Measurements from ENCODE around the gene LDLRAD4. TPM values are rescaled to one million over a fixed set of nuclear protein-coding genes. Genes with fewer than 3 reads are reported as not detected.

The LDLRAD4 gene
- total RNA-seq, 1 experiment from 2014 or later: 204 TPM

GRCh38 chr18:13289481-13290205, 71.1 kb downstream of the LDLRAD4 start:
- no peaks in the 10 kb centered on the region for H3K27me3 ChIP-seq (ENCODE audit: low read length)

GRCh38 chr18:13290856-13291271, 72.3 kb downstream of the LDLRAD4 start:
- Histone ChIP-seq H3K9me3 (ENCODE audit: low read length) (no peaks in the 10 kb centered on the region), H3K36me3 (ENCODE audit: insufficient read depth, low read length) (no peaks in the 10 kb centered on the region), H3K4me2 (ENCODE audit: low read depth, low read length, poor library complexity, severe bottlenecking) (no peak overlapping the region), H3K79me2 (ENCODE audit: low read length) (no peaks in the 10 kb centered on the region), H3K4me1 (ENCODE audit: low read length) (no peaks in the 10 kb centered on the region), H4K20me1 (ENCODE audit: insufficient read depth, low read depth, low read length) (no peaks in the 10 kb centered on the region), H3K27ac (ENCODE audit: low read length) (no peak overlapping the region), H3K9ac (ENCODE audit: low read length) (no peak overlapping the region), H3K27me3 (ENCODE audit: low read length) (no peaks in the 10 kb centered on the region), H3K4me3 (ENCODE audit: low read length) (no peak overlapping the region), H2AFZ (ENCODE audit: low read length) (no peak overlapping the region), H3K9me2 (replicated peaks; ENCODE audit: insufficient read depth, low read length) (no peaks in the 10 kb centered on the region)
- no peak for DNase-seq

More at GRCh38 chr18:13289481-13290205, 71.1 kb downstream of the LDLRAD4 start:
- H4K20me1 ChIP-seq (ENCODE audit: insufficient read depth, low read depth, low read length): no peaks in the 10 kb centered on the region
- no peaks in the 10 kb centered on the region for H3K9me2 ChIP-seq (replicated peaks; ENCODE audit: insufficient read depth, low read length)
- H3K9ac ChIP-seq (ENCODE audit: low read length): no peak overlapping the region
- no peak overlapping the region for H2AFZ ChIP-seq (ENCODE audit: low read length)
- no peak for DNase-seq
- no peak overlapping the region for H3K27ac ChIP-seq (ENCODE audit: low read length)
- no peaks in the 10 kb centered on the region for H3K4me1 ChIP-seq (ENCODE audit: low read length)
- H3K79me2 ChIP-seq (ENCODE audit: low read length): no peaks in the 10 kb centered on the region
- H3K36me3 ChIP-seq (ENCODE audit: insufficient read depth, low read length): no peaks in the 10 kb centered on the region
- no peak overlapping the region for H3K4me2 ChIP-seq (ENCODE audit: low read depth, low read length, poor library complexity, severe bottlenecking)
- H3K9me3 ChIP-seq (ENCODE audit: low read length): no peaks in the 10 kb centered on the region
- H3K4me3 ChIP-seq (ENCODE audit: low read length): no peak overlapping the region

- no peak for DNase-seq
Observed at GRCh38 chr18:13291299-13291698, 72.7 kb downstream of the LDLRAD4 start.

GRCh38 chr18:13291745-13292447, 73.3 kb downstream of the LDLRAD4 start:
- H3K27ac ChIP-seq (ENCODE audit: low read length): no peak overlapping the region
- no peak overlapping the region for H2AFZ ChIP-seq (ENCODE audit: low read length)
- H3K4me2 ChIP-seq (ENCODE audit: low read depth, low read length, poor library complexity, severe bottlenecking): no peak overlapping the region
- no peaks in the 10 kb centered on the region for H3K9me2 ChIP-seq (replicated peaks; ENCODE audit: insufficient read depth, low read length)
- H3K4me3 ChIP-seq (ENCODE audit: low read length): no peak overlapping the region
- no peaks in the 10 kb centered on the region for H3K36me3 ChIP-seq (ENCODE audit: insufficient read depth, low read length)
- H3K9ac ChIP-seq (ENCODE audit: low read length): no peak overlapping the region
- no peaks in the 10 kb centered on the region for H3K79me2 ChIP-seq (ENCODE audit: low read length)
- H3K4me1 ChIP-seq (ENCODE audit: low read length): no peaks in the 10 kb centered on the region
- DNase-seq: no peak
- no peaks in the 10 kb centered on the region for H4K20me1 ChIP-seq (ENCODE audit: insufficient read depth, low read depth, low read length)
- H3K27me3 ChIP-seq (ENCODE audit: low read length): no peaks in the 10 kb centered on the region
- no peaks in the 10 kb centered on the region for H3K9me3 ChIP-seq (ENCODE audit: low read length)

More at GRCh38 chr18:13291299-13291698, 72.7 kb downstream of the LDLRAD4 start:
- no peak overlapping the region for H3K27ac ChIP-seq (ENCODE audit: low read length)
- H3K4me3 ChIP-seq (ENCODE audit: low read length): no peak overlapping the region
- H3K4me1 ChIP-seq (ENCODE audit: low read length): no peaks in the 10 kb centered on the region
- H3K79me2 ChIP-seq (ENCODE audit: low read length): no peaks in the 10 kb centered on the region
- no peak overlapping the region for H3K9ac ChIP-seq (ENCODE audit: low read length)
- no peaks in the 10 kb centered on the region for H3K36me3 ChIP-seq (ENCODE audit: insufficient read depth, low read length)
- H3K4me2 ChIP-seq (ENCODE audit: low read depth, low read length, poor library complexity, severe bottlenecking): no peak overlapping the region
- no peak overlapping the region for H2AFZ ChIP-seq (ENCODE audit: low read length)
- no peaks in the 10 kb centered on the region for H3K9me3 ChIP-seq (ENCODE audit: low read length)
- no peaks in the 10 kb centered on the region for H3K27me3 ChIP-seq (ENCODE audit: low read length)
- H4K20me1 ChIP-seq (ENCODE audit: insufficient read depth, low read depth, low read length): no peaks in the 10 kb centered on the region
- no peaks in the 10 kb centered on the region for H3K9me2 ChIP-seq (replicated peaks; ENCODE audit: insufficient read depth, low read length)

GRCh38 chr18:13292736-13293135, 74.2 kb downstream of the LDLRAD4 start:
- Histone ChIP-seq H2AFZ (ENCODE audit: low read length) (no peak overlapping the region), H3K9me2 (replicated peaks; ENCODE audit: insufficient read depth, low read length) (no peaks in the 10 kb centered on the region), H3K79me2 (ENCODE audit: low read length) (no peaks in the 10 kb centered on the region), H3K27me3 (ENCODE audit: low read length) (no peaks in the 10 kb centered on the region), H3K27ac (ENCODE audit: low read length) (no peak overlapping the region), H4K20me1 (ENCODE audit: insufficient read depth, low read depth, low read length) (no peaks in the 10 kb centered on the region), H3K9me3 (ENCODE audit: low read length) (no peaks in the 10 kb centered on the region), H3K4me1 (ENCODE audit: low read length) (no peaks in the 10 kb centered on the region), H3K4me3 (ENCODE audit: low read length) (no peak overlapping the region), H3K36me3 (ENCODE audit: insufficient read depth, low read length) (no peaks in the 10 kb centered on the region), H3K4me2 (ENCODE audit: low read depth, low read length, poor library complexity, severe bottlenecking) (no peak overlapping the region), H3K9ac (ENCODE audit: low read length) (no peak overlapping the region)
- DNase-seq: no peak

- Histone ChIP-seq H3K79me2 (ENCODE audit: low read length) (no peaks in the 10 kb centered on the region), H3K27me3 (ENCODE audit: low read length) (no peaks in the 10 kb centered on the region), H2AFZ (ENCODE audit: low read length) (no peak overlapping the region), H3K9ac (ENCODE audit: low read length) (no peak overlapping the region), H3K36me3 (ENCODE audit: insufficient read depth, low read length) (no peaks in the 10 kb centered on the region), H3K4me1 (ENCODE audit: low read length) (no peaks in the 10 kb centered on the region), H3K4me2 (ENCODE audit: low read depth, low read length, poor library complexity, severe bottlenecking) (no peak overlapping the region), H4K20me1 (ENCODE audit: insufficient read depth, low read depth, low read length) (no peaks in the 10 kb centered on the region), H3K27ac (ENCODE audit: low read length) (no peak overlapping the region), H3K4me3 (ENCODE audit: low read length) (no peak overlapping the region), H3K9me3 (ENCODE audit: low read length) (no peaks in the 10 kb centered on the region), H3K9me2 (replicated peaks; ENCODE audit: insufficient read depth, low read length) (no peaks in the 10 kb centered on the region)
- DNase-seq: no peak
Observed at GRCh38 chr18:13294309-13294708, 75.7 kb downstream of the LDLRAD4 start.

GRCh38 chr18:13295894-13296293, 77.3 kb downstream of the LDLRAD4 start:
- Histone ChIP-seq H2AFZ (ENCODE audit: low read length) (no peak overlapping the region), H3K4me1 (ENCODE audit: low read length) (no peaks in the 10 kb centered on the region), H3K27me3 (ENCODE audit: low read length) (no peaks in the 10 kb centered on the region), H3K79me2 (ENCODE audit: low read length) (no peaks in the 10 kb centered on the region), H3K9ac (ENCODE audit: low read length) (no peak overlapping the region), H3K27ac (ENCODE audit: low read length) (no peak overlapping the region), H3K4me2 (ENCODE audit: low read depth, low read length, poor library complexity, severe bottlenecking) (no peak overlapping the region), H3K4me3 (ENCODE audit: low read length) (no peak overlapping the region), H4K20me1 (ENCODE audit: insufficient read depth, low read depth, low read length) (no peaks in the 10 kb centered on the region), H3K36me3 (ENCODE audit: insufficient read depth, low read length) (no peaks in the 10 kb centered on the region), H3K9me3 (ENCODE audit: low read length) (no peaks in the 10 kb centered on the region), H3K9me2 (replicated peaks; ENCODE audit: insufficient read depth, low read length) (no peaks in the 10 kb centered on the region)
- no peak for DNase-seq

GRCh38 chr18:13296867-13297574, 78.5 kb downstream of the LDLRAD4 start:
- Histone ChIP-seq H3K4me3 (ENCODE audit: low read length) (no peak overlapping the region), H3K9me3 (ENCODE audit: low read length) (no peaks in the 10 kb centered on the region), H3K4me2 (ENCODE audit: low read depth, low read length, poor library complexity, severe bottlenecking) (no peak overlapping the region), H3K9me2 (replicated peaks; ENCODE audit: insufficient read depth, low read length) (no peaks in the 10 kb centered on the region), H3K27ac (ENCODE audit: low read length) (no peak overlapping the region), H3K9ac (ENCODE audit: low read length) (no peak overlapping the region), H3K36me3 (ENCODE audit: insufficient read depth, low read length) (no peaks in the 10 kb centered on the region), H2AFZ (ENCODE audit: low read length) (no peak overlapping the region), H3K79me2 (ENCODE audit: low read length) (no peaks in the 10 kb centered on the region), H4K20me1 (ENCODE audit: insufficient read depth, low read depth, low read length) (no peaks in the 10 kb centered on the region), H3K4me1 (ENCODE audit: low read length) (no peaks in the 10 kb centered on the region), H3K27me3 (ENCODE audit: low read length) (no peaks in the 10 kb centered on the region)
- no peak for DNase-seq

All from Karpas-422 (cell line).